ENCODE measurements around the gene INSM2.
A peak's percentile ranks its signal among the peaks of the same experiment; 100 is the strongest.

INSM2 gene

DNA sequence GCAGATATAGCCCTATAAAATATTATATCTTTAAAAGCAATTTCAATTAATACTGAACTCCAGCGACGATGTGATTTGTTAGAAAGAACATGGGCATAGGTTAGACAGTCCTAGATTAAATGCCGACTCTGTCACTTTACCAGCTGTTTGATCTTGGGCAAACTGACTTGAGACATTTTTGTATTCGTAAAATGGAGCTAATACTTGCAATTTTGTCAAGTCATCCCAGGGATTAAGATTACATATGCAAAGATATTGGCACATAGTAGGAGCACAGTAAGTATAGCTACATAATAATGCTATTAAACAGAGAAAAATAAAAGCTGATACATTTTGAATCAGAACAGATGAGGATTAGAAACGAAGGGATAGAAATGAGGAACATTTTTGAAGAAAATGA lies 9.0 kb downstream of the INSM2 start:
- DNase-seq (ENCODE audit: low spot score): no peak

DNA sequence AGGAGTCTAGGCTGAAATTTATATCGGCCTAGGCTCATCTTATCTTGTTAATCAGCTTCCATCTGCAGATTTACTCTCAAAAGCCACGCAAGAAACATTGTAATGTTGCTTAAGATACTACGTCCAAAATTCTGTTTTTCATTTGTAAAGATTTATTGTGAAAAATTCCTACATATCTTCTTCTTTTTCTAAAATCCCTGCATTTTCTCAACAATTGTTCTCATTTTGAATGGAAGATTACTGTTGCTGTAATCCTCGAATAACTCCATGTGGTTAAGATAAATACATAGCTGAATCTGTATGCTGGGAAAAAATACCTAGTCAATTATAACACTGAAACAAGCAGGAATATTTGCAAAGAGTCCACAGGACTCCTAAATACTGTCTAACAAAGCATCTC lies 15.6 kb downstream of the INSM2 start:
- no peak for DNase-seq (ENCODE audit: low spot score)

DNA sequence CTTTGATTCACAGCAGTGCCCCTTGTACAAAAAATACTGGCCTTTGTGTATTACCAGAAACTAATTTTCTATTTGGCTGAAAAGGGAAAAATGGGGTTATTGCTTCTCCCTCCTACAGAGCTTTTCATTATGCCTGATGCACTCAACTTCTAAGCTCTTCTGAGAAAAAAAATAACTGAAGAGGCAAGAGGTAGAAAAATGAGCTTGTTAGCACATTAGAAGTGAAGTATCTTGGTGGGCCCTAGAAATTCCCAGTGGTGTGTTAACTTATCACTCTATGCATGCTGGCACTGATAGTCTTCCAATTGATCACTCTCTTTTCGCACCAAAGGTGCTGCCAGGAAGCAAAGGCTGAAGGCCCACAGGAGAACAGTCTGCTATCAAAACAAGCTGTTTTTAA lies 17.1 kb downstream of the INSM2 start:
- no peak for DNase-seq (ENCODE audit: low spot score)

DNA sequence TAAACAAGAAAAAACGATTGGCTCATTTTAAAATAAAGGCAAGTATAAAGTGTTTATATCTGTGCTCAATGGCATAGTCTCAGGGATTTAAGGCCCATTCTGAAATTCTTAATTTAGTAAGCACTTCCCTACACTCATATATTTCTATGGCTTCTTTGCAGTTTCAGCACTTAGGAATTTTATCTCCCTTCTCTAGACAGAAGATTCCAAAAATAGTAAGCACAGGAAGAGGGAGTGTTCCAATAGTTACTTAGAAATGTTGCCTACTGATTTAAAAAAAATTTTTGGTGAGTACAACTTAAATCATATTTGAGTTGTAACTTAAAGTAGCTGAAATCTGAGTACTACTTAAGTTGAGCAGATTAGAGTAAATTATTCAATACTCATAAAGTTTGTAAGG lies 19.8 kb downstream of the INSM2 start:
- DNase-seq (ENCODE audit: low spot score): no peak

DNA sequence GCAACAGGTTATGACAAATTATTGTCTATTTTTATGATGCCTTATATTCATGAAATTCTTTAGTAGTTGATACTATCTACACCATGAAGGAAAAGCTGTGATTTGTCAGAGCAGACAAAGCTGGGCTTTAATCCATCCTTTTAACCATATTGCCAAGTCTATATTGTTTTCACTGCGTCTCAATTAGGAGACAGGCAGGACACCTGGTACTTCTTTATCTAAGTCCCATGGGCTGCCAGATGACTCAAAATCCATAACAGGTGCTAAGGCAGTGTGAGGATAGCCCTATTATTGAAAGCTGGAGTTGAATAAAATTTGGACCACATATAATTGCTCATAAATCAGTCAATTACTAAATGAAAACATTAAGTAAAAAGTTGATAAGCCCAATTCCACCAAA lies 22.6 kb downstream of the INSM2 start:
- DNase-seq (ENCODE audit: low spot score): no peak

DNA sequence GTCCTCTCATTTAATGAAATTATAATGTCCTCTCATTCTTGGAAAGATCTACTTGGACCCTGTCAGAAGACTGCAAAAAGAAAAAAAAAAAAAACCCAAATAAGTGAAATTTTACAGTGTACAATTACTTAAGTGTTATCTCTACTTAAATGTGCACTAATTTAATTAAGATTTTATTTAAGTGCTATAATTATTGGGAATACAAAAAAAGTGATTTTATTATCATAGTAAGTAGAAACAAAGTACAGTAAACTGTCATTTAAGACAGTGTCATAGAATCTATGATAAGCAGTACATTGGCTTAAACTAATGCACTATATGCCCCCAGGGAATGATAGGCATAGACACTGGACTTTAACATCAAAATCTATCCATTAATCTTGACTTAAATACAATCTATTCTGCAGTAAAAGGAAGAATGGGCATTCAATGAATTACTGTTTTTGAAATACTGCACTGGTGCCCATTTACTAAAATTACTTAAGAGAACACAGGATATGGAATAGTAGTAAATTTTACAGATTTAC lies 23.3 kb downstream of the INSM2 start:
- no peak for DNase-seq (ENCODE audit: low spot score)

DNA sequence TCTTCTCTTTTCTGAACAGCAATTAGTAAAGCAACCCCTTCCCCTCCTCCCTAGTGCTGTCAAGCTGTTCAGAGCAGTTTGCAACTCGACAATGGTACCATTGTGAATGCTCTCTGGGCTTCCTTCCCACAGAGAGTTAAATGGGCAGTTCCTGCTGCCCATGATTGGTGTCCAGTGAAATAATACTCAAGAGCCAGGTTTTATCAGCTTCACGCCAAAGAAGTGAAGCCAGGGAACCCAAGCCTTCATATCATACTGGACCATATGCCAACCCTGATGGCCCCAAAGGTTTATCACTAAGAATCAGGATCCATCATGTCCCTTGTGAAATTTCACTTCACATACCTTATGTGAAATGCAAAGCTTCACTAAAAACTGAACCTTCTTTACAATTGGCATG lies 24.7 kb downstream of the INSM2 start:
- DNase-seq (ENCODE audit: low spot score): peak; percentile 69

DNA sequence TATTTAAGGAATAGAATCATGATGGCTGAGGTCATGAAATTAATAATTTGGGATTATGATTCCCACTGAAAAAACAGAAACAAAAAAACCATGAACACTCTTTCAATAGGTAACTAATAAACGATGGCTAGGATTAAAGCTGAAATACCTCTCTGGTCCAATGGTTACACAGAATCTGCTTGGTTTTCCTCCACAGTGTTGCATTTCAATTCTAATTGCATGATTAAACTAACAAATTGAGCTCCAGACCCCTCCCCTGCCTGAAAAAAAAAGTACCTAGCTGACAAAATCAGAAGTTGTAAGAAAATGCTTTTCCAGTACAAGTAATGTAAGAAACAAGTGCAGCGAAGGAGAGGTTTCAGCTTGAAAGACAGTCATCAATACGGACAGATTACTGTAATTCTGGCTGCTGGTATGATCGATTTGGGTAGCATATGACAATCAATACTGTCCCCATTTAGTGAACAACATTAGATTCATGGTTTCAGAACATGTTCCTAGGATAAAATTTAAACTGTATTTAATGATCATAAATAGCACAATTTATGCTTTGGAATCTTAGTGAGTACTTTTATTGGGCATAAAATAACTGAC lies 32.0 kb downstream of the INSM2 start:
- DNase-seq (ENCODE audit: low spot score): no peak

DNA sequence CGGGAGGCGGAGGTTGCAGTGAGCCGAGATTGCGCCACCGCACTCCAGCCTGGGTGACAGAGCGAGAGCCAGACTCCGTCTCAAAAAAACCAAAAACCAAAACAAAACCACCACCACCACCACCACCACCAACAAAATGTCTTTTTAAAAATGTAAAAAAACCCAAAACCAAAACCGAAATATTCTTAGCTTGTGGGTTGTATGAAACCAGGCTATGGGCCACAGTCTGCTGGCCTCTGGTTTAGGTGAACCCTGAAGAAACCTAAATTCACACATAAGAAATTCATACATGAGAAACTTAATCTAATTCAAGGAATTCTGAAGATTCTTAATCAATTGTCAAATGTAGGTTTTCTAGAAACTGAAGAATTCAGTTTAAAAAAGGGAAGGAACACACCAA lies 37.6 kb downstream of the INSM2 start:
- no peak for DNase-seq (ENCODE audit: low spot score)

DNA sequence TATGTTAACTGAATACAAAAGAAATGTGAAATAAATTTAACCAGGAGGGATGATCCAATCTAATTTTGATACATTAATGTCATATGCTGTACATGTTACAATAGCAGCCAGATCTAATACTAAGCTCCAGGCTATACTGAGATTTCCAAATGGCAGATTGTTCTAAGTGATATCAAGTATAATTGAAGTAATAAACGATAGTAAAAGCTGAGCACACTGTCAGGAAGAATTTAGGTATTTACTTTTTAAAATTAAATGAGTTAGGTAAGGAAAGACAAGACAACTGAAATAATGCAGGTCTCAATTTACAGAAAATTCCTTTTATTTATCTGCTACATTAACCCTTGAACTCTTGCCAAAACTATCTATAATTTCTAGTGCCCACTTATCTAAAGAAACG lies 39.9 kb downstream of the INSM2 start:
- DNase-seq (ENCODE audit: low spot score): no peak

DNA sequence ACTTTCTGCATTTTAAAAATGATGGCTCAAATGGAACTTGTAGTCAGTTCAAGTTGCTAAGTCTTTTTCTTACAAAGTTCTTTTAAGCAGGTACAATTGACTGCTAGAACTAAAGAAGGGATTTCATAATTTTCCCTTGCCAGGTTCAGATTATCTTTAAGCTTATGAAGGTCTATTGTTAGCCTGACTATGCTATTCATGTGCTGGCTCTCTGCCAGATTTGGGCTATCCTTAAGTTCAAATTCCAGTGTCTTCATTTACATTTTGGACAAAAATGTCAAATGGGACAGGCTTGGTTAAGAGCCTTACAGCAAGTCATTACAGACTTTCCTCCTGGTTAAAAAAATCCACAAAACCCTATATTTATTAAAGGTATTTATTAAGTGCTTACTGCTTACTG lies 42.3 kb downstream of the INSM2 start:
- DNase-seq (ENCODE audit: low spot score): no peak

DNA sequence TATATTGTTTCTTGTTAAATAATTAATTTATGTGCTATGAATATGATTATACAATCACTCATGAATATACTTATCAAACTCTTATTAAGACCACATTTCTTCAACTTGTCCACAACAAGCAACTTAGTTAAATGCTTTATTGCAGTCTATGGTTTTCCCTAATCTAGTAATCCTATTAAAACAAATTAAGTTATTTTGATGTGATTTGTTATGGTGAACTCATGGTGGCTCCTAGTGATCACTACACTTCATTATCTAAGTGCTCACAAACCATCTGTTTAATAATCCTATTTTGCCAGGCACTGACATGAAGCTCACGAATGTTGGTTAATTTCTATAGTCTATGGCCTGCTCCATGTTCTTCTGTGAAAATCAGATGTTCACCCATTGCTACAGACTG lies 42.9 kb downstream of the INSM2 start:
- DNase-seq (ENCODE audit: low spot score): no peak

DNA sequence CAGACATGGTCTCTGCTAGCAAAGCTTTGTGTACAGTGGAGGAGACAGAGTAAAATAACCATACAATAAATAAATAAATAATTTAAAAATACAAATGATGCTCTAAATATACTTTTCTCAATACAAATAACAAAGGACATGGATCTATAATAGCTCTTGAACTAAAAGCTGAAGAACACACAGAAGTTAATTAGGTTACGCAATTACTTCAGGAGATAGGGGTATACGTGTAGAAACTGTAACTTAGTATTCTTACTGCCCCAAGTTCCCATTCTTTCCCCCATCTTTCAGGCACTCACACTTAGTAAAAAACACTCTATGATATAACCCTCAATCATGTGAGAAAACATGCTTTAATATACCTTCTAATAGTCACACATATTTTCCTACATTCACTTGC lies 44.2 kb downstream of the INSM2 start:
- no peak for DNase-seq (ENCODE audit: low spot score)

DNA sequence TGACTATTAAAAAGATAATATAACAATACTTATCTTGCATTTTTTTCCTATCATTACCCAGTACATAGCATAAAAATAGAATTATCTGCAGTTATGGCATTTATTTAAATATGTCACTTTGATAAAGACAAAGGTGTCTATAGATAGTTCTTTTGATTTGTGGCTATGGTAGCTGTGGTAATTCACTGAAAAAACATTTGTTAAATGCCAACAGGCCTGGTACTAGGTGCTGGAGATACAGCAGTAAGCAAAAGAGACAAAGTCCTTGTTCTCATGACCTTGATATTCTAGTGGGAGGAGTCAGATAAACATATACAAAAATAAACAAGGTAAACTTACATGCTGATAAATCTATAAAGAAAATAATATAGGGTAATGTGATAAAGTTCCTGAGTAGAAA lies 44.7 kb downstream of the INSM2 start:
- no peak for DNase-seq (ENCODE audit: low spot score)

All from Ammon's horn (tissue), 1 donor.